Stimulated activated CD8-positive, alpha-beta memory T cell treated with anti-CD3 and anti-CD28 coated beads, Interleukin-2, amount 100 ng/mL, for 48 hours (primary cell): Measurements from ENCODE around the gene SHISA5.
A peak's percentile ranks its signal among the peaks of the same experiment; 100 is the strongest.

Experiments
- DNase-seq, 2 donors: peaks; one replicate each; pipeline ENCODE4 v3.0.0-alpha.2; 2020; ENCODE audit warnings: low read depth in 2 of 2

SHISA5 gene

GRCh38 chr3:48431224-48432029 is 72.5 kb downstream of the SHISA5 start:
- no peak for DNase-seq

- DNase-seq, result no peak
These were observed 73.3 kb downstream of the SHISA5 start for GRCh38 chr3:48430708-48431101.

- no peak for DNase-seq
These were observed 73.8 kb downstream of the SHISA5 start, which contains the start of gene PLXNB1 for GRCh38 chr3:48429960-48430707. PLXNB1 (minus strand) TSS chr3:48430086; CDS start chr3:48424611, 5,475 bp downstream.

GRCh38 chr3:48429317-48429959 is 74.5 kb downstream of the SHISA5 start:
- peak; percentile 30 to 41 for DNase-seq

- DNase-seq, result no peak
These were observed 75.2 kb downstream of the SHISA5 start for GRCh38 chr3:48428572-48429316.

GRCh38 chr3:48428088-48428571 is 75.8 kb downstream of the SHISA5 start:
- no peak for DNase-seq

GRCh38 chr3:48427630-48427962 is 76.4 kb downstream of the SHISA5 start:
- no peak for DNase-seq

- DNase-seq, result no peak
These were observed 76.9 kb downstream of the SHISA5 start for GRCh38 chr3:48426944-48427629.

GRCh38 chr3:48426401-48426909 is 77.5 kb downstream of the SHISA5 start:
- DNase-seq, result no peak

GRCh38 chr3:48425281-48425812 is 78.6 kb downstream of the SHISA5 start:
- no peak for DNase-seq

- DNase-seq, result no peak
These were observed 79.9 kb downstream of the SHISA5 start for GRCh38 chr3:48423883-48424695.

GRCh38 chr3:48423241-48423882 is 80.6 kb downstream of the SHISA5 start:
- no peak for DNase-seq

GRCh38 chr3:48422681-48423080 is 81.3 kb downstream of the SHISA5 start:
- DNase-seq, result no peak

- no peak for DNase-seq
These were observed 81.7 kb downstream of the SHISA5 start for GRCh38 chr3:48422272-48422671.

GRCh38 chr3:48420561-48420960 is 83.4 kb downstream of the SHISA5 start:
- no peak for DNase-seq

- no peak for DNase-seq
These were observed 84.4 kb downstream of the SHISA5 start for GRCh38 chr3:48419597-48419996.

- DNase-seq, result no peak
These were observed 84.8 kb downstream of the SHISA5 start for GRCh38 chr3:48419149-48419548.

- DNase-seq, result no peak
These were observed 85.3 kb downstream of the SHISA5 start for GRCh38 chr3:48418651-48419050.

GRCh38 chr3:48418140-48418539 is 85.8 kb downstream of the SHISA5 start:
- no peak for DNase-seq
